H1 (cell line): ENCODE measurements around the gene GAS6. TPM values are rescaled to one million over a fixed set of nuclear protein-coding genes. Genes with fewer than 3 reads are reported as not detected.

Experiments
- CTCF ChIA-PET: fragments of 300-600 bp; sonication (Branson Sonifier 250); formaldehyde crosslinking; loops from one replicate; lab custom pipeline; 2021; ENCODE audit not compliant: partially characterized antibody; lab: Charles Lee
- POLR2A ChIA-PET: fragments of 300-600 bp; sonication (Branson Sonifier 250); formaldehyde crosslinking; loops from one replicate; lab custom pipeline; 2021; ENCODE audit warnings: inconsistent platforms; ENCODE audit not compliant: partially characterized antibody; lab: Charles Lee
- DNase-seq, 2 experiments: peaks; one replicate each; pipeline versions ENCODE4 v3.0.0 to v3.0.0-alpha.2; 2010 to 2022; ENCODE audit warnings: low spot score in 2 of 2, low read depth in 1 of 2, mixed read lengths in 1 of 2
- FAIRE-seq: peaks from 2 replicates; lab custom pipeline; 2011; peaks lifted over from hg19 to GRCh38; lab: Jason Lieb, UNC
- H2AFZ ChIP-seq: 2 replicates; pipeline ENCODE4 v1.8.1; 2012; ENCODE audit warnings: low read length, inconsistent platforms
- H2AK5ac ChIP-seq: 2 replicates; pipeline ENCODE4 v1.6.1; 2013; ENCODE audit warnings: low read depth, low read length
- H2BK120ac ChIP-seq: replicated peaks from 2 replicates; pipeline ENCODE3; 2013; ENCODE audit warnings: low read depth, low read length, inconsistent platforms
- H2BK12ac ChIP-seq: 2 replicates; pipeline ENCODE4 v1.6.1; 2013; ENCODE audit warnings: low read depth, low read length
- H2BK15ac ChIP-seq: 2 replicates; pipeline ENCODE4 v1.6.1; 2013; ENCODE audit warnings: low read length
- H2BK20ac ChIP-seq: 2 replicates; pipeline ENCODE4 v1.6.1; 2013; ENCODE audit warnings: low read length
- H2BK5ac ChIP-seq: 2 replicates; pipeline ENCODE4 v1.6.1; 2013; ENCODE audit warnings: low read depth, low read length
- H3K14ac ChIP-seq: 2 replicates; pipeline ENCODE4 v1.6.1; 2013; ENCODE audit warnings: inconsistent platforms; ENCODE audit not compliant: insufficient read length
- H3K18ac ChIP-seq: 2 replicates; pipeline ENCODE4 v1.6.1; 2013; ENCODE audit warnings: low read length; ENCODE audit errors: extremely low read depth
- H3K23ac ChIP-seq: 2 replicates; pipeline ENCODE4 v1.6.1; 2013; ENCODE audit warnings: inconsistent platforms; ENCODE audit not compliant: insufficient read length
- H3K23me2 ChIP-seq: 2 replicates; pipeline ENCODE4 v1.6.1; 2013; ENCODE audit warnings: low read depth, low read length
- H3K27ac ChIP-seq: 2 replicates; pipeline ENCODE4 v1.6.1; 2011; ENCODE audit warnings: low read depth, low read length, inconsistent platforms
- H3K27me3 ChIP-seq, 4 experiments: replicated peaks in 1 of 4; 1 replicate in 1 of 4; 2 replicates in 3 of 4; pipeline versions ENCODE4 v1.6.1 to v1.8.1; 2011 to 2013; ENCODE audit warnings: low read length in 3 of 4, mild to moderate bottlenecking in 3 of 4, inconsistent platforms in 2 of 4, mixed read lengths in 2 of 4, moderate library complexity in 1 of 4; ENCODE audit not compliant: control insufficient read depth in 3 of 4, insufficient read depth in 3 of 4; ENCODE audit errors: extremely low read depth in 1 of 4
- H3K36me3 ChIP-seq, 4 experiments: 2 replicates each; pipeline versions ENCODE4 v1.6.1 to v1.8.1; 2011 to 2013; ENCODE audit warnings: mild to moderate bottlenecking in 4 of 4, low read length in 3 of 4, moderate library complexity in 2 of 4, control low read depth in 1 of 4, inconsistent platforms in 1 of 4; ENCODE audit not compliant: insufficient read depth in 4 of 4, control insufficient read depth in 2 of 4
- H3K4ac ChIP-seq: replicated peaks from 2 replicates; pipeline ENCODE3; 2013; ENCODE audit warnings: low read length, low read depth, mixed read lengths, inconsistent platforms; ENCODE audit not compliant: insufficient read length
- H3K4me1 ChIP-seq, 4 experiments: replicated peaks in 1 of 4; 1 replicate in 1 of 4; 2 replicates in 3 of 4; pipeline versions ENCODE4 v1.6.1 to v1.8.1; 2011 to 2013; ENCODE audit warnings: low read length in 3 of 4, inconsistent platforms in 2 of 4, mixed read lengths in 1 of 4; ENCODE audit not compliant: insufficient read depth in 4 of 4, control insufficient read depth in 3 of 4
- H3K4me2 ChIP-seq, 2 experiments: 2 replicates each; pipeline versions ENCODE4 v1.6.1 to v1.8.1; 2011 to 2013; ENCODE audit warnings: low read depth in 2 of 2, low read length in 2 of 2, control low read depth in 1 of 2, inconsistent platforms in 1 of 2, mild to moderate bottlenecking in 1 of 2; ENCODE audit not compliant: insufficient read depth in 1 of 2
- H3K4me3 ChIP-seq, 4 experiments: fragments of 200-600, 300-600 bp in 1 of 4; sonication (generic), shearing (Covaris generic), sonication (Bioruptor Twin) in 1 of 4; 2 replicates each; pipeline versions ENCODE4 v1.5.1 to v1.8.1; 2011 to 2016; ENCODE audit warnings: low read length in 4 of 4, low read depth in 3 of 4, control low read depth in 2 of 4, inconsistent platforms in 2 of 4, mild to moderate bottlenecking in 2 of 4, mixed read lengths in 1 of 4, moderate library complexity in 1 of 4; ENCODE audit not compliant: insufficient read depth in 2 of 4; ENCODE audit errors: extremely low read depth in 1 of 4
- H3K56ac ChIP-seq: replicated peaks from 2 replicates; pipeline ENCODE3; 2013; ENCODE audit warnings: low read depth, mild to moderate bottlenecking, mixed read lengths, low read length, inconsistent platforms; ENCODE audit not compliant: insufficient read length
- H3K79me1 ChIP-seq: 2 replicates; pipeline ENCODE4 v1.6.1; 2013; ENCODE audit warnings: low read depth, low read length, control low read depth
- H3K79me2 ChIP-seq, 2 experiments: 2 replicates each; pipeline versions ENCODE4 v1.6.1 to v1.8.1; 2012 to 2013; ENCODE audit warnings: low read length in 2 of 2, mild to moderate bottlenecking in 2 of 2, inconsistent platforms in 1 of 2; ENCODE audit not compliant: insufficient read depth in 2 of 2, control insufficient read depth in 1 of 2
- H3K9ac ChIP-seq, 4 experiments: replicated peaks in 1 of 4; 1 replicate in 1 of 4; 2 replicates in 3 of 4; pipeline versions ENCODE4 v1.6.1 to v1.8.1; 2011 to 2013; ENCODE audit warnings: low read depth in 3 of 4, low read length in 3 of 4, control low read depth in 2 of 4, mild to moderate bottlenecking in 2 of 4, moderate library complexity in 2 of 4, inconsistent platforms in 1 of 4; ENCODE audit errors: extremely low read depth in 1 of 4
- H3K9me3 ChIP-seq, 2 experiments: 2 replicates each; pipeline versions ENCODE4 v1.6.1 to v1.8.1; 2012 to 2013; ENCODE audit warnings: mild to moderate bottlenecking in 2 of 2, moderate library complexity in 2 of 2, control low read depth in 1 of 2, inconsistent platforms in 1 of 2, low read depth in 1 of 2, low read length in 1 of 2, mixed read lengths in 1 of 2; ENCODE audit not compliant: insufficient read depth in 2 of 2
- H4K20me1 ChIP-seq, 2 experiments: replicated peaks in 1 of 2; 2 replicates each; pipeline versions ENCODE3 to v1.8.1; 2011 to 2013; ENCODE audit warnings: inconsistent platforms in 2 of 2, low read length in 2 of 2, mild to moderate bottlenecking in 1 of 2; ENCODE audit not compliant: insufficient read depth in 2 of 2, control insufficient read depth in 1 of 2
- H4K5ac ChIP-seq: 2 replicates; pipeline ENCODE4 v1.6.1; 2013; ENCODE audit warnings: low read length, low read depth, mixed read lengths, inconsistent platforms; ENCODE audit not compliant: insufficient read length
- H4K8ac ChIP-seq: 2 replicates; pipeline ENCODE4 v1.8.0; 2013; ENCODE audit warnings: mild to moderate bottlenecking, moderate library complexity, low read length, inconsistent platforms; ENCODE audit not compliant: insufficient read depth; ENCODE audit errors: extremely low read depth
- H4K91ac ChIP-seq: replicated peaks from 2 replicates; pipeline ENCODE3; 2013; ENCODE audit warnings: low read length, mixed read lengths, inconsistent platforms; ENCODE audit not compliant: insufficient read length
- TAF7 ChIP-seq: optimal IDR thresholded peaks from 2 replicates; pipeline ENCODE3; 2011; ENCODE audit warnings: low read depth, mild to moderate bottlenecking, inconsistent platforms, low read length, moderate library complexity, borderline replicate concordance
- WGBS, 2 experiments: shearing (Covaris generic) in 1 of 2; methylation state at CpG; one replicate each; pipeline versions ENCODE4 v1.1.6 to v1.1.7; 2013 to 2015; ENCODE audit warnings: low lambda C conversion rate in 2 of 2, mixed read lengths in 2 of 2, inconsistent platforms in 1 of 2, low coverage in 1 of 2, missing lambda C conversion rate in 1 of 2; ENCODE audit not compliant: insufficient replicate concordance in 2 of 2, insufficient coverage in 1 of 2, insufficient read length in 1 of 2; ENCODE audit errors: extremely low coverage in 1 of 2, missing lambda C conversion rate in 1 of 2; 5-methylcytosine and 5-hydroxymethylcytosine counted together
- polyA plus RNA-seq, 7 experiments: library from polyadenylated mRNA; depleted of rRNA in 3 of 7; stranded (reverse) in 5 of 7; unstranded in 2 of 7; fragments of >200 nt in 5 of 7; fragments of 200-250 nt in 2 of 7; gene quantifications; 1 replicate in 5 of 7; 2 replicates in 1 of 7; 4 replicates in 1 of 7; pipeline versions ENCODE4 v1.2.1 to v1.2.3, GENCODE V29; 2011 to 2013; ENCODE audit warnings: missing spikeins in 2 of 7, mixed read lengths in 2 of 7
- total RNA-seq: library from RNA; stranded (reverse); fragmentation: NEBNext Ultra II Directional; extraction: Animal tissue kit (Norgen Biotek cat#: 25700); gene quantifications from 2 replicates; pipeline ENCODE4 v1.2.1, GENCODE V29; 2021

GAS6 gene
- total and polyA plus RNA-seq, 2 of the 8 experiments (the other 6 are each of a cell fraction or from before 2014, with no cell fraction given), result 18.6 to 31.0 TPM

GRCh38 chr13:113806526-113806925, 57.4 kb downstream of the GAS6 start:
- Histone ChIP-seq H3K9me3 (peaks cover 6 to 8% of the 10 kb centered on the region in 2 experiments; a peak in 2 of 4 replicates), H3K4me1 (peaks cover 0 to 8% (median 6%) of the 10 kb centered on the region in 4 experiments; a peak in 4 of 7 replicates), H2AK5ac (no peak overlapping the region), H3K4me2 (no peak overlapping the region), H4K91ac (no peak overlapping the region), H4K5ac (no peak overlapping the region), H3K27ac (no peak overlapping the region), H2BK120ac (no peak overlapping the region), H2BK15ac (no peak overlapping the region), H2BK12ac (no peak overlapping the region), H4K20me1 (peaks cover 0 to 2% of the 10 kb centered on the region in 2 experiments), H3K9ac (no peak overlapping the region), H3K14ac (no peak overlapping the region)
- no peak for FAIRE-seq
- CTCF ChIA-PET, result interaction anchor here (0.8 to 2.6 kb wide), 3 partner anchors 18 to 186 kb away, joined by 3 to 8 read pairs (median 4); no protein-coding TSS in a partner anchor
- TF ChIP-seq TAF7, result no peak
- TF ChIP-seq, all 59 proteins: peak for 0
- Histone ChIP-seq H2BK5ac (no peak overlapping the region), H2AFZ (no peak overlapping the region), H4K8ac (no peak overlapping the region), H3K23ac (no peak overlapping the region), H3K79me1 (no peaks in the 10 kb centered on the region), H3K4me3 (no peak overlapping the region), H3K79me2 (no peaks in the 10 kb centered on the region), H3K56ac (no peak overlapping the region), H2BK20ac (no peak overlapping the region), H3K18ac (no peak overlapping the region), H3K27me3 (no peaks in the 10 kb centered on the region), H3K23me2 (no peaks in the 10 kb centered on the region), H3K36me3 (no peaks in the 10 kb centered on the region), H3K4ac (no peak overlapping the region)
- POLR2A ChIA-PET, result no interaction called here
- no peak for DNase-seq
- WGBS, 2 experiments, result 83% methylated on average over 9 of the region's 13 CpGs; no CpG with 5 or more reads in 1 of the 2 experiments
